Hepatocyte (in vitro differentiated cells): ENCODE data around the gene ARSB. TPM values are rescaled to one million over a fixed set of nuclear protein-coding genes. Genes with fewer than 3 reads are reported as not detected.

Experiments used
- DNase-seq: peaks from one replicate; pipeline ENCODE4 v3.0.0-alpha.2; 2016; ENCODE audit warnings: low spot score
- H2AFZ ChIP-seq: fragments of 200-600 bp; sonication (generic); 2 replicates; pipeline ENCODE4 v1.6.0; 2016; ENCODE audit warnings: antibody characterized with exemption, mild to moderate bottlenecking
- H3K27ac ChIP-seq: fragments of 200-600 bp; sonication (generic); 2 replicates; pipeline ENCODE4 v1.5.1; 2016; ENCODE audit warnings: mild to moderate bottlenecking
- H3K27me3 ChIP-seq: fragments of 200-600 bp; sonication (generic); 2 replicates; pipeline ENCODE4 v1.6.1; 2016
- H3K36me3 ChIP-seq: fragments of 200-600 bp; sonication (generic); replicated peaks from 2 replicates; pipeline ENCODE4 v1.5.1; 2016; ENCODE audit warnings: low read depth; ENCODE audit not compliant: insufficient read depth
- H3K4me1 ChIP-seq: fragments of 200-600 bp; sonication (generic); 2 replicates; pipeline ENCODE4 v1.5.1; 2016; ENCODE audit warnings: mild to moderate bottlenecking, moderate library complexity; ENCODE audit not compliant: insufficient read depth
- H3K4me2 ChIP-seq: fragments of 200-600 bp; sonication (generic); 2 replicates; pipeline ENCODE4 v1.6.0; 2016
- H3K4me3 ChIP-seq: fragments of 200-600 bp; sonication (generic); 2 replicates; pipeline ENCODE4 v1.5.1; 2016; ENCODE audit warnings: mild to moderate bottlenecking
- H3K79me2 ChIP-seq: fragments of 200-600 bp; sonication (generic); 2 replicates; pipeline ENCODE4 v1.6.0; 2017; ENCODE audit warnings: mild to moderate bottlenecking
- H3K9me2 ChIP-seq: fragments of 200-600 bp; sonication (generic); replicated peaks from 2 replicates; pipeline ENCODE4 v1.6.0; 2017; ENCODE audit warnings: mild to moderate bottlenecking; ENCODE audit not compliant: insufficient read depth
- H3K9me3 ChIP-seq: fragments of 200-600 bp; sonication (generic); 2 replicates; pipeline ENCODE4 v1.5.1; 2016; ENCODE audit warnings: low read depth, mild to moderate bottlenecking
- H4K20me1 ChIP-seq: fragments of 200-600 bp; sonication (generic); 2 replicates; pipeline ENCODE4 v1.6.0; 2016; ENCODE audit warnings: mild to moderate bottlenecking; ENCODE audit not compliant: insufficient read depth, poor library complexity, severe bottlenecking
- CTCF ChIP-seq: fragments of 200-600 bp; sonication (generic); IDR thresholded peaks from 2 replicates; pipeline ENCODE4 v1.5.1; 2016; ENCODE audit warnings: antibody characterized with exemption, mild to moderate bottlenecking; ENCODE audit not compliant: poor library complexity
- EZH2 ChIP-seq: fragments of 200-600 bp; sonication (generic); IDR thresholded peaks from 2 replicates; pipeline ENCODE4 v1.6.1; 2016; ENCODE audit warnings: antibody characterized with exemption, mild to moderate bottlenecking, borderline replicate concordance
- EZH2phosphoT487 ChIP-seq: fragments of 200-600 bp; sonication (generic); IDR thresholded peaks from one replicate; pipeline ENCODE4 v1.6.1; 2018; ENCODE audit warnings: antibody characterized with exemption, mild to moderate bottlenecking, low read depth, moderate library complexity; ENCODE audit not compliant: unreplicated experiment, severe bottlenecking
- WGBS: methylation state at CpG from one replicate; pipeline ENCODE4 v1.1.6; 2016; ENCODE audit warnings: low lambda C conversion rate; ENCODE audit errors: missing lambda C conversion rate; 5-methylcytosine and 5-hydroxymethylcytosine counted together
- polyA plus RNA-seq: library from polyadenylated mRNA; unstranded; fragments of >200 nt; fragmentation: Nextera tagmentation; extraction: Ambion mirVana; gene quantifications from 2 replicates; pipeline ENCODE4 v1.2.1, GENCODE V29; 2016
- total RNA-seq: library from RNA; depleted of rRNA; stranded (reverse); fragments of >200 nt; gene quantifications from 2 replicates; pipeline ENCODE4 v1.2.3, GENCODE V29; 2014

The ARSB gene
- total and polyA plus RNA-seq, 2 experiments from 2014 or later: 13.5 to 19.8 TPM

- Histone ChIP-seq H3K9me2 (no peaks in the 10 kb centered on the region), H3K79me2 (no peaks in the 10 kb centered on the region), H4K20me1 (no peaks in the 10 kb centered on the region), H3K4me1 (no peaks in the 10 kb centered on the region), H3K4me3 (no peak overlapping the region), H3K27me3 (no peaks in the 10 kb centered on the region), H3K9me3 (no peaks in the 10 kb centered on the region), H2AFZ (no peak overlapping the region), H3K36me3 (no peaks in the 10 kb centered on the region), H3K27ac (no peak overlapping the region), H3K4me2 (no peak overlapping the region)
- 85% methylated on average over 2 of the region's 2 CpGs for WGBS
- TF ChIP-seq EZH2 (no peak), CTCF (no peak), EZH2phosphoT487 (no peak)
- DNase-seq: no peak
Observed at GRCh38 chr5:78995521-78996007, 10.5 kb upstream of the ARSB start.

GRCh38 chr5:78993165-78993564 lies 8.1 kb upstream of the ARSB start:
- H4K20me1 ChIP-seq: no peaks in the 10 kb centered on the region
- no peak overlapping the region for H3K4me2 ChIP-seq
- H3K36me3 ChIP-seq: no peaks in the 10 kb centered on the region
- no peaks in the 10 kb centered on the region for H3K79me2 ChIP-seq
- H3K27ac ChIP-seq: no peak overlapping the region
- H3K27me3 ChIP-seq: no peaks in the 10 kb centered on the region
- no peak overlapping the region for H3K4me3 ChIP-seq
- DNase-seq: no peak
- H3K9me2 ChIP-seq: peaks cover 3% of the 10 kb centered on the region
- no peaks in the 10 kb centered on the region for H3K9me3 ChIP-seq
- H2AFZ ChIP-seq: no peak overlapping the region
- no peak for TF ChIP-seq CTCF
- TF ChIP-seq EZH2: no peak
- TF ChIP-seq EZH2phosphoT487: no peak
- H3K4me1 ChIP-seq: no peaks in the 10 kb centered on the region

- Histone ChIP-seq H3K27me3 (no peaks in the 10 kb centered on the region), H3K4me2 (no peak overlapping the region), H3K9me3 (no peaks in the 10 kb centered on the region), H3K27ac (no peak overlapping the region), H3K4me3 (no peak overlapping the region), H3K36me3 (no peaks in the 10 kb centered on the region), H3K9me2 (peaks cover 3% of the 10 kb centered on the region), H3K4me1 (no peaks in the 10 kb centered on the region), H3K79me2 (no peaks in the 10 kb centered on the region), H2AFZ (no peak overlapping the region), H4K20me1 (no peaks in the 10 kb centered on the region)
- no peak for DNase-seq
- no peak for TF ChIP-seq CTCF
- TF ChIP-seq EZH2phosphoT487: no peak
- no peak for TF ChIP-seq EZH2
- WGBS: 70% methylated on average over 2 of the region's 2 CpGs
Observed at GRCh38 chr5:78992146-78992545, 7.0 kb upstream of the ARSB start.

GRCh38 chr5:78989080-78989479 lies 4.0 kb upstream of the ARSB start:
- H2AFZ ChIP-seq: no peak overlapping the region
- H3K36me3 ChIP-seq: no peaks in the 10 kb centered on the region
- H3K27ac ChIP-seq: no peak overlapping the region
- H3K4me1 ChIP-seq: peaks cover 7% of the 10 kb centered on the region
- H3K27me3 ChIP-seq: no peaks in the 10 kb centered on the region
- peaks cover 3% of the 10 kb centered on the region for H3K9me2 ChIP-seq
- H4K20me1 ChIP-seq: no peaks in the 10 kb centered on the region
- no peak overlapping the region for H3K4me2 ChIP-seq
- H3K9me3 ChIP-seq: no peaks in the 10 kb centered on the region
- H3K4me3 ChIP-seq: no peak overlapping the region
- no peaks in the 10 kb centered on the region for H3K79me2 ChIP-seq
- TF ChIP-seq EZH2 (no peak), CTCF (no peak), EZH2phosphoT487 (no peak)
- no peak for DNase-seq
- WGBS: 90% methylated on average over 12 of the region's 12 CpGs
